Trophoblast cell (in vitro differentiated cells and primary cell): Measurements from ENCODE around the gene DLG2.

Source experiments
- DNase-seq, 2 donors: peaks; one replicate each; pipeline ENCODE4 v3.0.0-alpha.2; 2016
- H2AFZ ChIP-seq: 2 replicates; pipeline ENCODE4 v1.6.1; 2013; ENCODE audit warnings: low read length, moderate library complexity, mild to moderate bottlenecking; ENCODE audit not compliant: insufficient read depth, poor library complexity
- H2AK5ac ChIP-seq: 2 replicates; pipeline ENCODE4 v1.6.1; 2013; ENCODE audit warnings: mild to moderate bottlenecking, low read length
- H2BK120ac ChIP-seq: 2 replicates; pipeline ENCODE4 v1.6.1; 2013; ENCODE audit warnings: low read length, mild to moderate bottlenecking, moderate library complexity; ENCODE audit not compliant: insufficient read depth, poor library complexity
- H2BK12ac ChIP-seq: 2 replicates; pipeline ENCODE4 v1.6.1; 2013; ENCODE audit warnings: mild to moderate bottlenecking, low read length, moderate library complexity
- H2BK5ac ChIP-seq: 2 replicates; pipeline ENCODE4 v1.6.1; 2013; ENCODE audit warnings: low read length, low read depth, moderate library complexity, mild to moderate bottlenecking; ENCODE audit not compliant: poor library complexity
- H3K14ac ChIP-seq: 2 replicates; pipeline ENCODE4 v1.6.1; 2013; ENCODE audit warnings: mild to moderate bottlenecking, low read length
- H3K18ac ChIP-seq: 2 replicates; pipeline ENCODE4 v1.6.1; 2013; ENCODE audit warnings: mild to moderate bottlenecking, low read length
- H3K23ac ChIP-seq: 2 replicates; pipeline ENCODE4 v1.6.1; 2013; ENCODE audit warnings: low read length
- H3K27ac ChIP-seq: 2 replicates; pipeline ENCODE4 v1.5.1; 2013; ENCODE audit warnings: low read depth, mild to moderate bottlenecking, inconsistent platforms, low read length, moderate library complexity
- H3K27me3 ChIP-seq: 2 replicates; pipeline ENCODE4 v1.6.1; 2013; ENCODE audit warnings: inconsistent platforms, mild to moderate bottlenecking, low read length, moderate library complexity; ENCODE audit not compliant: insufficient read depth
- H3K36me3 ChIP-seq, 2 experiments: 1 replicate in 1 of 2; 2 replicates in 1 of 2; pipeline ENCODE4 v1.6.1; 2013; ENCODE audit warnings: low read length in 2 of 2, mild to moderate bottlenecking in 2 of 2, moderate library complexity in 1 of 2; ENCODE audit not compliant: insufficient read depth in 2 of 2, control insufficient read depth in 1 of 2
- H3K4ac ChIP-seq: 2 replicates; pipeline ENCODE4 v1.6.1; 2013; ENCODE audit warnings: low read depth, mild to moderate bottlenecking, low read length, moderate library complexity
- H3K4me1 ChIP-seq, 2 experiments: 1 replicate in 1 of 2; 2 replicates in 1 of 2; pipeline ENCODE4 v1.6.1; 2013; ENCODE audit warnings: low read length in 2 of 2, mild to moderate bottlenecking in 2 of 2, moderate library complexity in 1 of 2; ENCODE audit not compliant: insufficient read depth in 2 of 2, control insufficient read depth in 1 of 2
- H3K4me2 ChIP-seq: 2 replicates; pipeline ENCODE4 v1.6.1; 2013; ENCODE audit warnings: inconsistent platforms, mild to moderate bottlenecking, low read length, moderate library complexity
- H3K4me3 ChIP-seq: 2 replicates; pipeline ENCODE4 v1.5.1; 2013; ENCODE audit warnings: mild to moderate bottlenecking, low read depth, low read length, inconsistent platforms
- H3K79me1 ChIP-seq: one replicate; pipeline ENCODE4 v1.6.1; 2013; ENCODE audit warnings: low read length
- H3K79me2 ChIP-seq: 2 replicates; pipeline ENCODE4 v1.6.1; 2013; ENCODE audit warnings: low read length, mild to moderate bottlenecking; ENCODE audit not compliant: control insufficient read depth, insufficient read depth, poor library complexity
- H3K9ac ChIP-seq: 2 replicates; pipeline ENCODE4 v1.6.1; 2013; ENCODE audit warnings: mild to moderate bottlenecking, low read length
- H3K9me3 ChIP-seq: 2 replicates; pipeline ENCODE4 v1.6.1; 2013; ENCODE audit warnings: low read depth, mild to moderate bottlenecking, control low read depth, inconsistent platforms, low read length; ENCODE audit not compliant: insufficient read depth
- H4K12ac ChIP-seq: 2 replicates; pipeline ENCODE4 v1.6.1; 2013; ENCODE audit warnings: low read depth, mild to moderate bottlenecking, low read length, moderate library complexity
- H4K8ac ChIP-seq: 2 replicates; pipeline ENCODE4 v1.6.1; 2013; ENCODE audit warnings: low read depth, mild to moderate bottlenecking, low read length, moderate library complexity
- H4K91ac ChIP-seq: one replicate; pipeline ENCODE4 v1.6.1; 2013; ENCODE audit warnings: low read depth, mild to moderate bottlenecking, low read length, moderate library complexity
- WGBS: extraction: QIAGEN DNeasy Blood & Tissue Kit; methylation state at CpG from one replicate; pipeline ENCODE4 v1.1.7; 2013; ENCODE audit warnings: missing lambda C conversion rate; ENCODE audit not compliant: insufficient read length, insufficient coverage; ENCODE audit errors: extremely low coverage; 5-methylcytosine and 5-hydroxymethylcytosine counted together

Gene DLG2

DNA sequence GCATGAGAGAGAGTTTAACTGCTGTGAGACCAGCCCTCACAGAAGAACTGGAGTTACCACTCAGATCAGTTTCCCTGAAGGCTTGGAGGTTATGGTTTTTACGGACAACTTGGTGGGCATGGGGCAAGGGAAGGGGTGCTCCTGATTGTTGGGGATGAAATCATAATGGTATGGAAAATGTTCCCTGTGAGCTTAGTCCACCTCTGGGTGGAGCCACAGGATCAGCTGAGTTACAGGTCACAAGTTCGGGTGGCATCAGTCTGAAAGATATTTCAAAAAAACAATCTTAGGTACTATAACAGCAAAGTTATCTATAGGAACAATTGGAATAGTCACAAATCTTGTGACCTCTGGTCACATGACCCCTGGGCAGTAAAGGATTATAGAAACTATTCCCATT, 162.9 kb downstream of the DLG2 start:
- H2BK12ac ChIP-seq, result no peak overlapping the region
- H4K91ac ChIP-seq, result no peak overlapping the region
- H2BK120ac ChIP-seq, result no peak overlapping the region
- H3K4me1 ChIP-seq, result no peaks in the 10 kb centered on the region
- no peaks in the 10 kb centered on the region for H3K79me1 ChIP-seq
- no peaks in the 10 kb centered on the region for H3K9me3 ChIP-seq
- H3K27me3 ChIP-seq, result no peaks in the 10 kb centered on the region
- no peak overlapping the region for H3K23ac ChIP-seq
- H3K36me3 ChIP-seq, result no peaks in the 10 kb centered on the region
- H2AK5ac ChIP-seq, result no peak overlapping the region
- DNase-seq, result no peak
- H3K4ac ChIP-seq, result no peak overlapping the region
- no peak overlapping the region for H3K4me3 ChIP-seq
- H4K8ac ChIP-seq, result no peak overlapping the region
- no peak overlapping the region for H2AFZ ChIP-seq
- no peak overlapping the region for H3K27ac ChIP-seq
- no peak overlapping the region for H2BK5ac ChIP-seq
- no peak overlapping the region for H3K4me2 ChIP-seq
- H3K18ac ChIP-seq, result no peak overlapping the region
- H3K14ac ChIP-seq, result no peak overlapping the region
- WGBS, result no CpG with 5 or more reads among the region's 2 CpGs
- no peak overlapping the region for H4K12ac ChIP-seq
- no peaks in the 10 kb centered on the region for H3K79me2 ChIP-seq
- no peak overlapping the region for H3K9ac ChIP-seq

GRCh38 chr11:85459304-85459703, 167.8 kb downstream of the DLG2 start:
- no CpG with 5 or more reads among the region's 4 CpGs for WGBS
- no peak overlapping the region for H2BK12ac ChIP-seq
- no peak overlapping the region for H3K4me2 ChIP-seq
- DNase-seq, result no peak
- H3K18ac ChIP-seq, result no peak overlapping the region
- H4K12ac ChIP-seq, result no peak overlapping the region
- H2BK120ac ChIP-seq, result no peak overlapping the region
- no peak overlapping the region for H3K4ac ChIP-seq
- H4K91ac ChIP-seq, result no peak overlapping the region
- no peaks in the 10 kb centered on the region for H3K79me1 ChIP-seq
- H3K9ac ChIP-seq, result no peak overlapping the region
- no peak overlapping the region for H3K4me3 ChIP-seq
- no peaks in the 10 kb centered on the region for H3K9me3 ChIP-seq
- H4K8ac ChIP-seq, result no peak overlapping the region
- H3K23ac ChIP-seq, result no peak overlapping the region
- H3K27me3 ChIP-seq, result no peaks in the 10 kb centered on the region
- no peaks in the 10 kb centered on the region for H3K36me3 ChIP-seq
- H3K14ac ChIP-seq, result no peak overlapping the region
- no peaks in the 10 kb centered on the region for H3K4me1 ChIP-seq
- H3K79me2 ChIP-seq, result no peaks in the 10 kb centered on the region
- no peak overlapping the region for H2BK5ac ChIP-seq
- H2AK5ac ChIP-seq, result no peak overlapping the region
- no peak overlapping the region for H3K27ac ChIP-seq
- no peak overlapping the region for H2AFZ ChIP-seq

DNA sequence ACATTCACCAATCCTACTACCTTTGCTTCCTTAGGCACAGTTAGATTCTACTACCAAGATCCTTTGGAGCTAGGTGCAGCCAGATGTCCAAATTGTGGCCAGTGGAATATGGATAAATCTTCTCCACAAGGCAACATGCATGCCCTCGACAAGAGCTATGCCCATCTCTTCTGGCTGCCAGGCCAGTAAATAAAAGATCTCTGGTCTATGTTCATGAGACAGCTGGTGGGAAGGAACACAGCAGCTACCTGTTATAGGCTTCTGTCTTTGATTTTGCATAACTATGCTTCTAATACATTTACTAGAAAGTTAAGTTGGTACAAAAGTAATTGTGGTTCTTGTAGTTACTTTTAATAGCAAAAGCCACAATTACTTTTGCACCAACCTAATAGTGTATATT, 182.7 kb downstream of the DLG2 start:
- Histone ChIP-seq H3K9me3 (no peaks in the 10 kb centered on the region), H3K4me3 (no peak overlapping the region), H2BK120ac (no peak overlapping the region), H3K27ac (no peak overlapping the region), H3K79me1 (no peaks in the 10 kb centered on the region), H3K4me2 (no peak overlapping the region), H4K91ac (no peak overlapping the region), H4K8ac (no peak overlapping the region), H3K9ac (no peak overlapping the region), H3K36me3 (no peaks in the 10 kb centered on the region), H2AK5ac (no peak overlapping the region), H3K4ac (no peak overlapping the region), H3K4me1 (no peaks in the 10 kb centered on the region), H4K12ac (no peak overlapping the region), H2BK5ac (no peak overlapping the region), H3K14ac (no peak overlapping the region), H3K27me3 (no peaks in the 10 kb centered on the region), H3K79me2 (no peaks in the 10 kb centered on the region), H2BK12ac (no peak overlapping the region), H3K23ac (no peak overlapping the region), H2AFZ (no peak overlapping the region), H3K18ac (no peak overlapping the region)
- WGBS, result no CpG with 5 or more reads among the region's 1 CpG
- no peak for DNase-seq

- no peak overlapping the region for H3K9ac ChIP-seq
- H3K4me3 ChIP-seq, result no peak overlapping the region
- no peak overlapping the region for H3K4me2 ChIP-seq
- no peak overlapping the region for H2BK5ac ChIP-seq
- H2BK120ac ChIP-seq, result no peak overlapping the region
- H2AFZ ChIP-seq, result no peak overlapping the region
- no peaks in the 10 kb centered on the region for H3K9me3 ChIP-seq
- H3K23ac ChIP-seq, result no peak overlapping the region
- no peak overlapping the region for H3K18ac ChIP-seq
- no CpG with 5 or more reads among the region's 1 CpG for WGBS
- H2BK12ac ChIP-seq, result no peak overlapping the region
- no peaks in the 10 kb centered on the region for H3K79me2 ChIP-seq
- no peak overlapping the region for H2AK5ac ChIP-seq
- no peak overlapping the region for H3K4ac ChIP-seq
- no peaks in the 10 kb centered on the region for H3K79me1 ChIP-seq
- no peak overlapping the region for H4K12ac ChIP-seq
- H4K91ac ChIP-seq, result no peak overlapping the region
- no peak overlapping the region for H4K8ac ChIP-seq
- no peaks in the 10 kb centered on the region for H3K36me3 ChIP-seq
- no peaks in the 10 kb centered on the region for H3K27me3 ChIP-seq
- H3K14ac ChIP-seq, result no peak overlapping the region
- H3K27ac ChIP-seq, result no peak overlapping the region
- H3K4me1 ChIP-seq, result no peaks in the 10 kb centered on the region
- no peak for DNase-seq
Measured at GRCh38 chr11:85440273-85440672, 186.9 kb downstream of the DLG2 start.
